Ovary (tissue), 3 donors: ENCODE measurements around the gene MFF.

Experiments used
- EP300 ChIP-seq: sonication (generic); formaldehyde crosslinking; IDR thresholded peaks from one replicate; pipeline ENCODE4 v1.6.1; 2017; ENCODE audit warnings: antibody characterized with exemption
- POLR2A ChIP-seq: fragments of 450-650 bp; IDR thresholded peaks from one replicate; pipeline ENCODE4 v1.6.1; 2017; ENCODE audit warnings: antibody characterized with exemption, mild to moderate bottlenecking, moderate library complexity
- TF ChIP-seq, protein P1 (sequence below), 3 donors: fragments of 450-650 bp in 2 of 3; fragments of 200-600 bp in 1 of 3; IDR thresholded peaks; one replicate each; pipeline versions ENCODE4 v1.5.1 to v1.8.0; 2016 to 2022; ENCODE audit warnings: antibody characterized with exemption in 3 of 3, mild to moderate bottlenecking in 1 of 3
- donor health status: DM: no; HTN: no; CAD: no.

DNA sequence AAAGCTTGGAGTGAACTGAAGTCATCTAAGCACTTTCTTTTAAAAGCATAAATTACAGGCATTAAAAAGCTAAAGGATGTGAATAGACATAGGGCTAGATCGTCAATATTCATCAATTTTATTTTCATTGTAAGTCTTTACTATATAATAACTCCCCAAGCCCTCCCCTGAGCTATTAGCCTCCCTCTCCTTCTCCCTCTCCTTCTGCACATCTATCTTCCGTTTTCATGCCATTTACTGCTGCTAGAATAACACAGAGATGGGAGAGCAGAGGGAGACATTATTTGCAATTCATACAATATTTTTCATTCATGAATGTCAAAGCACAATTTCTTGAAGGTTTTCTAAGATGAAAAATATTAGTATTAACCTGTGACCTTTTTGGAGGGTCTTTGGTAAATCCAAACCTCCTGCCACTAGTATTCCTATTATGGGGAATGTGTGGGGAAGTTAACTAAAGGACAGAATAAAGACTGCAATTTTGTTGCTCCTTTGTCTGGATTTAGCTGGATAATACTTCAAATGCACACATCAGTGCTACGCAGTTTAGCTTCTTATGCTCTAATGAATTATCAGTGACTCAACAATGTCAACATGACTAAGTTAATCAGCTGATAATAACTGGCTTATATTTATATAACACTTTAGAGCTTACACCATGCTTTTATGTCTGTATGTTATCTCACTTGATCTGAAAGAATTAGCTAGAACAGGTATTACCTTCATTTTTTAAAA, 28.2 kb upstream of the MFF start:
- TF ChIP-seq POLR2A: no peak
- TF ChIP-seq, protein P1, sequence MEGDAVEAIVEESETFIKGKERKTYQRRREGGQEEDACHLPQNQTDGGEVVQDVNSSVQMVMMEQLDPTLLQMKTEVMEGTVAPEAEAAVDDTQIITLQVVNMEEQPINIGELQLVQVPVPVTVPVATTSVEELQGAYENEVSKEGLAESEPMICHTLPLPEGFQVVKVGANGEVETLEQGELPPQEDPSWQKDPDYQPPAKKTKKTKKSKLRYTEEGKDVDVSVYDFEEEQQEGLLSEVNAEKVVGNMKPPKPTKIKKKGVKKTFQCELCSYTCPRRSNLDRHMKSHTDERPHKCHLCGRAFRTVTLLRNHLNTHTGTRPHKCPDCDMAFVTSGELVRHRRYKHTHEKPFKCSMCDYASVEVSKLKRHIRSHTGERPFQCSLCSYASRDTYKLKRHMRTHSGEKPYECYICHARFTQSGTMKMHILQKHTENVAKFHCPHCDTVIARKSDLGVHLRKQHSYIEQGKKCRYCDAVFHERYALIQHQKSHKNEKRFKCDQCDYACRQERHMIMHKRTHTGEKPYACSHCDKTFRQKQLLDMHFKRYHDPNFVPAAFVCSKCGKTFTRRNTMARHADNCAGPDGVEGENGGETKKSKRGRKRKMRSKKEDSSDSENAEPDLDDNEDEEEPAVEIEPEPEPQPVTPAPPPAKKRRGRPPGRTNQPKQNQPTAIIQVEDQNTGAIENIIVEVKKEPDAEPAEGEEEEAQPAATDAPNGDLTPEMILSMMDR (IDR thresholded peaks at IDR 0.05): no peak
- TF ChIP-seq EP300: no peak
